Measurements from ENCODE around the gene LGALS16. TPM values are rescaled to one million over a fixed set of nuclear protein-coding genes. Genes with fewer than 3 reads are reported as not detected.

LGALS16 gene
- total RNA-seq, 1 experiment from 2014 or later: not detected

DNA sequence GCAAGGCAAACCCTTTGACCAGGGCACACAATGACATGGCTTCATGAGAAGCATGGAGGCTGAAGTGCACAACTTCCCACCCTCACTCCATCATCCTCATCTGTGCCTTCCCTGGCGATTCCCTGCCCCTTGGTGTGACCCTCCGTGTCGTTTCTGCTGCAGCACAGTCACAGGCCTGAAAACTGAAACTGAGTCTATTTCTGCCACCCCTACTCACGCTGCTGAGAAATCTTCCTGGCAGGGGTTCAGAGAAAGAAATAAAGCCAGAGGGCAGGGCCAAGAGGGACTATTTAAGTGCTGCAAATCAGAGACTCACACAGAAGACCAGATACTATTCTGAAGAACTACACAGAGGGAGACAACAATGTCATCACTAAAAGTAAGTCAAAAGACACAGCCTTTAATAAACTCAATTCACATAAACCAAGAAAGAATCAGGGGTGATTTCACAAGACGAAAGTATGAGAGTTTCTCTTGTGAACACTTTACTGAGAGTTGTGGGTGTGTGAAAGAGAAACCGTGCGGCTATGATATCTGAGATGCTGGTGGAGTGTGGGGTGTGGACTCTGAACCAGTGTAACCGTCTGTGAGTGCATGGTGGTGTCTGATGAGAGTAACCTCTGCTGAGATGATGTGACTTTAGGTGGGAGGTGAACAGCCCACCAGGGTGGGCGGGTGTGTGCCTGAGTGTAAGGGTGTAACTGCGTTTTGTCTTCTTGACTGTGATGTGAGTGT, 23.5 kb downstream of the LGALS16 start:
- Histone ChIP-seq H3K23me2 (ENCODE audit: insufficient read length, low read depth, low read length, poor library complexity, severe bottlenecking) (no peaks in the 10 kb centered on the region), H3K4me2 (ENCODE audit: insufficient read depth, insufficient read length, low read length) (no peak overlapping the region), H3K4ac (ENCODE audit: low read depth, low read length) (no peak overlapping the region), H3K27ac (ENCODE audit: insufficient read length, low read depth, low read length) (no peak overlapping the region), H4K20me1 (ENCODE audit: control insufficient read depth, insufficient read depth, insufficient read length) (peaks cover 3% of the 10 kb centered on the region), H2AK5ac (ENCODE audit: insufficient read length, low read length) (no peak overlapping the region), H3K18ac (ENCODE audit: insufficient read length, low read depth, low read length) (no peak overlapping the region), H2BK15ac (ENCODE audit: low read depth, low read length) (no peak overlapping the region), H3K79me2 (ENCODE audit: insufficient read depth, low read length) (no peaks in the 10 kb centered on the region), H3K27me3 (ENCODE audit: insufficient read depth, low read length) (no peaks in the 10 kb centered on the region), H3T11ph (ENCODE audit: low read length) (no peak overlapping the region), H3K79me1 (ENCODE audit: insufficient read depth, low read depth, low read length, poor library complexity, severe bottlenecking) (no peaks in the 10 kb centered on the region), H3K9ac (ENCODE audit: extremely low read depth, insufficient read length, low read length) (no peak overlapping the region), H4K8ac (replicated peaks; ENCODE audit: insufficient read length, low read depth, low read length) (no peak overlapping the region), H2BK12ac (ENCODE audit: insufficient read length, low read depth, low read length) (no peak overlapping the region), H4K5ac (ENCODE audit: insufficient read length, low read depth, low read length) (no peak overlapping the region), H2AFZ (ENCODE audit: low read length) (no peak overlapping the region), H3K56ac (ENCODE audit: insufficient read length, low read depth, low read length) (no peak overlapping the region), H2BK5ac (ENCODE audit: insufficient read length, low read length) (no peak overlapping the region), H3K23ac (ENCODE audit: insufficient read length, low read depth, low read length) (no peak overlapping the region), H2BK20ac (ENCODE audit: low read depth, low read length, poor library complexity, severe bottlenecking) (no peak overlapping the region), H3K4me1 (ENCODE audit: insufficient read depth, low read length) (no peaks in the 10 kb centered on the region), H3K9me3 (ENCODE audit: control insufficient read depth, low read depth, low read length) (no peaks in the 10 kb centered on the region), H3K14ac (ENCODE audit: insufficient read depth, low read length) (no peak overlapping the region), H2BK120ac (ENCODE audit: low read depth, low read length, poor library complexity, severe bottlenecking) (no peak overlapping the region), H4K91ac (ENCODE audit: insufficient read length, low read depth, low read length) (no peak overlapping the region)
- no peak for DNase-seq
- Mint-ChIP-seq H3K9me3 (no peaks in the 10 kb centered on the region), H3K4me1 (peaks cover 0 to 6% of the 10 kb centered on the region in 2 experiments; a peak in 1 of 4 replicates), H3K4me3 (no peak overlapping the region), H3K36me3 (ENCODE audit: insufficient read depth in 1 of 3, low read depth in 3 of 3) (no peaks in the 10 kb centered on the region), H3K27me3 (ENCODE audit: low read depth) (no peaks in the 10 kb centered on the region), H3K27ac (peak overlapping the region in 1 of 3 experiments; percentile 6; a peak in 1 of 7 replicates)
- WGBS (ENCODE audit: extremely low coverage, insufficient read length, low lambda C conversion rate): no CpG with 5 or more reads among the region's 10 CpGs
- TF ChIP-seq, protein P1, sequence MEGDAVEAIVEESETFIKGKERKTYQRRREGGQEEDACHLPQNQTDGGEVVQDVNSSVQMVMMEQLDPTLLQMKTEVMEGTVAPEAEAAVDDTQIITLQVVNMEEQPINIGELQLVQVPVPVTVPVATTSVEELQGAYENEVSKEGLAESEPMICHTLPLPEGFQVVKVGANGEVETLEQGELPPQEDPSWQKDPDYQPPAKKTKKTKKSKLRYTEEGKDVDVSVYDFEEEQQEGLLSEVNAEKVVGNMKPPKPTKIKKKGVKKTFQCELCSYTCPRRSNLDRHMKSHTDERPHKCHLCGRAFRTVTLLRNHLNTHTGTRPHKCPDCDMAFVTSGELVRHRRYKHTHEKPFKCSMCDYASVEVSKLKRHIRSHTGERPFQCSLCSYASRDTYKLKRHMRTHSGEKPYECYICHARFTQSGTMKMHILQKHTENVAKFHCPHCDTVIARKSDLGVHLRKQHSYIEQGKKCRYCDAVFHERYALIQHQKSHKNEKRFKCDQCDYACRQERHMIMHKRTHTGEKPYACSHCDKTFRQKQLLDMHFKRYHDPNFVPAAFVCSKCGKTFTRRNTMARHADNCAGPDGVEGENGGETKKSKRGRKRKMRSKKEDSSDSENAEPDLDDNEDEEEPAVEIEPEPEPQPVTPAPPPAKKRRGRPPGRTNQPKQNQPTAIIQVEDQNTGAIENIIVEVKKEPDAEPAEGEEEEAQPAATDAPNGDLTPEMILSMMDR (conservative IDR thresholded peaks at IDR 0.05): no peak

Data from H9 (cell line).